Measurements from ENCODE around the gene MMP7.
A peak's percentile ranks its signal among the peaks of the same experiment; 100 is the strongest.

Gene MMP7, protein sequence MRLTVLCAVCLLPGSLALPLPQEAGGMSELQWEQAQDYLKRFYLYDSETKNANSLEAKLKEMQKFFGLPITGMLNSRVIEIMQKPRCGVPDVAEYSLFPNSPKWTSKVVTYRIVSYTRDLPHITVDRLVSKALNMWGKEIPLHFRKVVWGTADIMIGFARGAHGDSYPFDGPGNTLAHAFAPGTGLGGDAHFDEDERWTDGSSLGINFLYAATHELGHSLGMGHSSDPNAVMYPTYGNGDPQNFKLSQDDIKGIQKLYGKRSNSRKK

DNA sequence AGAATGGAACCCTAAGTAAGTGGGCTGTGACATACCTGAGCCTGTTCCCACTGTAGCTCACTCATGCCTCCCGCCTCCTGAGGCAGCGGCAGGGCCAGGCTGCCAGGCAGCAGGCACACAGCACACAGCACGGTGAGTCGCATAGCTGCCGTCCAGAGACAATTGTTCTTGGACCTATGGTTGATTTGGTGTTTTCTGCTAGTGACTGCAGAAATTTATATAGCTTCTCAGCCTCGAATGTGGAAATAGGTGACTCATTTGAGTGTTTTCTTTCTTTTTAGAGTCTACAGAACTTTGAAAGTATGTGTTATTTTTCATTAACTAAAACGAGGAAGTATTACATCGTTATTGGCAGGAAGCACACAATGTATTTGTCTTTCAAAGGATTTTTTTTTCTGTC is at the start of gene MMP7:
Gene MMP7 (minus strand): TSS at position 190 of the 400 bp plus-strand sequence. CDS start 47 bp downstream, at position 143.
- DNase-seq (ENCODE audit: low read depth): peak; percentile 69

DNA sequence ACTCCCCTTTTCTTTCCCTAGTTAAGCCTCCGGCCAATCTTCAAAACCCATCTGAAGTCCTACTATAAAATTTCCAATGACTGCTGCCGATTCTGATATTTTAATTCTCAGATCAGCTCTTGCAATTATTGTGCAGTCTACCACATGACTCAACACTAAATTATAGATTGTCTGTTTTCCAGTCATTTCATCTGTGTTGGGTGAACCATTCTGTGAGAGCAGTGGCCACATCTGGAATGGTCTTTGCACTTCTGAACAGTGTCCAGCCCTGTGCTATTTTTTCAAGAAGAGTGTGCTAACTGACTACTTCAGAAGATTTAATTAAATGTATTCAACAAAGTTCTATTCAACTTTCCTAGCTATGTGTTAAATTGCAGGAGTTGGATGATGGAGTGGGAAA is 47.2 kb upstream of the MMP7 start:
- no peak for DNase-seq (ENCODE audit: low read depth)

DNA sequence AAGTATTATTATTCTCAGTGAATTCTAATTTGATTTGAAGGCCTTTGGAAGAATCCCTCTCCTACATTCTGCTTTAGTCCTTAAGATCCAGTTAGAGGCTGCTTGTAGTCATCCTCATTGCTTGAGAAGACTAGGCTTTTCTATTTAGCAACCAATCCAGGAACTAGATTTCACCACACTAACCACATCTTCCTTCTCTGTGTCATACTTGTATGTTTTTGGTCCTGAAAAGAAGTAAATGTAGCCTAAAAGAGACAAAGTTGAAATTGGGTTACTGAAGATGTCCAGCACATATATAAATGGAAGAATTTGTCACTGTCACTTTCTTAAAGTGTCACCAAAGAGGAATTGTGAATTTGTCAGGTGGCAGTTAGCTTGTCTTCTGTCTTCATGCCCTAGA is 46.6 kb upstream of the MMP7 start:
- no peak for DNase-seq (ENCODE audit: low read depth)

DNA sequence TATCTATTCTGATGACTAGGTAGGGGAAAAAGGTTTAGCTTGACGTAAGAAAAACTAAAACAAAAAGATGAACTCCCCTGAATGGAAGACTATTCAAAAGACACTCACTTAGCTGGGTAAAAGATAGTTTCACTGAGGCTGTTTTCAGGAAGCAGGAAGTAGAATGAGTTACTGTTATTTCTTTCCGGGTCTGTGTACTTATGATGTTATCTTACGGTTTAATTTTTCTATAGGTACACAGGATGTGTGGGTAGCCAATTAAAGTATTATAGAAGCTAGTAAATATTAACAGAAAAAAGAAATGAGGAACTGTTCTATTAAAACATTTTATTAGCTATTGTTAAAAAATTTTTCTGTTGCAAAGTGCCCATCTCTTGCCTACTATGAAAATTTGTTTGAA is 45.8 kb upstream of the MMP7 start:
- no peak for DNase-seq (ENCODE audit: low read depth)

DNA sequence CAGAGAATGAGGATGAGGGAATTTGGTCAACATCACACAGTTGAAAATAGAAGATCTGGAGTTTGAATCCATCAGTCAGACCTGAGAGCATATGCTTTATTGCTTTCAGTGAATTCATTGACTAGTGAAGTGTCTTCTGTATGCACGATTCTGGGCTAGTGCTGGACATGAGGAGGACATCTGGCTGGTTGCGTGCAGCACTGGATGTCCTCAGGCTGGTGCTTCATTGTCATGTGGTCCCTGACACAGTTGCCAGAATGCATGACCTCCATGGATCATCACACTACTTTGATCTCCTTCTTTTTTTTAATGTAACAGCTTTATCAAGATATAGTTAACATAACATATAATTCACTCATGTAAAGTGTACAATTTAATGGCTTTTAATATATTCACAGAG is 44.5 kb upstream of the MMP7 start:
- DNase-seq (ENCODE audit: low read depth): no peak

DNA sequence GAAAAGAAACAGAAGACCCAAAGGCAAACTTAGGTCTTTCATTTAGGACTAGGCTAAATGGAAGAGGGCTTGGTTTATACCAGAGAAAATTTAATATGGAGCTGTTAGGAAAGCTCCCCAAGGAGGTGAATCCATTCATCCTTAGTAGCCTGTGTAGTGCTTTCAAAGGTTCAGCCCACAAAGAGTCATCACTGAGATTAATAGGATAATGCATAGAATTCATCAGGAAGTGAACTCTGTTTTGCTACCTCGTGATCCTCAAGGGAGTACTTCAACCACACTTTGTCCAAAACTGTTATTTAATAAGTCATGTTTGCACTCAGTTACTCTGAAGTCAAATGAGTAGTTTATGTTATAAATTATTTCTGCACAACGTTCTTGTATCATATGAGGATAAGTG is 43.3 kb upstream of the MMP7 start:
- no peak for DNase-seq (ENCODE audit: low read depth)

DNA sequence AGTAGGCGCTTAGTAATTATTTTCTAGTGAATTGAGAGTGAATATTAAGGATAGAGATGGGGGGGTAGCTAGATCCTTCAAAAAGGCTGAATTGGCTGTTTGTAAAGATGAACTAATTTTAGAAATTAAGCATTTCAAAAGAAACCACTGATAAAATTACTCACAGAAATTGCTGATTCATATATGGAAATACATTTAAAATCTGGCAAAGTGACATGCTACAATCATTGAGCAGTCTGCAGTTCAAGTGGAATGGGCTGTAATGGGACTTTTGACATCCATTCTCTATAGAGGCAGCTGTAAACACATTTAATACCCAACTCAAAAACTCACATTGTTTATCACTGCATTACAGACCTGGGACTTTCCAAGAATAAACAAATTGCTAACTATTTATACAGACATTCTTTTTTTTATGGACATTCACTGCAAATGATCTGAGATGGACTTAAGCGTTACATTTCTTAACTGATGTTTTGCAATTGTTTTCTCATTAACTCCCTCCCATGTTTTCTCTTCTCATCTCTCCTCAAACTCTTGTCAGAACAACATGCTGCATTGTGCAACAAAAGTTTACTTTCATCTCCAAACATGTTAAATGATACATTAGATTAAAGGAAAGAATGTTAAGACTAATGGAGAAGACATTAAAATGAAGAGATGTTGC is 42.1 kb upstream of the MMP7 start:
- no peak for DNase-seq (ENCODE audit: low read depth)

DNA sequence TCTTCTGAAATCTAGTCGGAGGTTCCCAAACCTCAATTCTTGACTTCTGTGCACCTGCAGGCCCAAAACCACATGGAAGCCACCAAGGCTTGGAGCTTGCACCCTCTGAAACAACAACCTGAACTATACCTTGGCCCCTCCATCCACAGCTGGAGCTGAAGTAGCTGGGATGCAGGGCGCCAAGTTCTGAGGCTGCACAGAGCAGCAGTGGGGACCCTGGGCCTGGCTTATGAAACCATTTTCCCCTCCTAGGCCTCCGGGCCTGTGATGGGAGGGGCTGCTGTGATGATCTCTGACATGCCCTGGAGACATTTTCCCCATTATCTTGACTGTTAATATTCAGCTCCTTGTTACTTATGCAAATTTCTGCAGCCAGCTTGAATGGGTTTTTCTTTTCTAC is 38.3 kb upstream of the MMP7 start:
- no peak for DNase-seq (ENCODE audit: low read depth)

DNA sequence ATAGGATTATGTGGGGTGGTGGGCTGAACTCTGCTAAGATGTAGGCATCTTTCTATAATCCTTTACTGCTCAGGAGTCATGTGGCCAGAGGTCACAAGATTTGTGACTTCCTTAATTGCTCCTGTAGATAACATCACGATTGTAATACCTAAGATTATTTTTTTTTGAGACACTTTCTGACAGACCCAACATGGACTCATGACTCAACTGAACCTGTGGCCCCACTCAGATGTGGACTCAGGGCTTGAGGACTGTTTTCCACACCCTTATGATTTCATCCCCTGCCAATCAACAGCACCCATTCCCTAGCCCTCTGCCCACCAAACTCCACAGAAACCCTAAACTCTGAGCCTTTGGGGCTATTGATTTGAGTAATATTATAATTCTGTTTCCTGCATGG is 35.6 kb upstream of the MMP7 start:
- no peak for DNase-seq (ENCODE audit: low read depth)

DNA sequence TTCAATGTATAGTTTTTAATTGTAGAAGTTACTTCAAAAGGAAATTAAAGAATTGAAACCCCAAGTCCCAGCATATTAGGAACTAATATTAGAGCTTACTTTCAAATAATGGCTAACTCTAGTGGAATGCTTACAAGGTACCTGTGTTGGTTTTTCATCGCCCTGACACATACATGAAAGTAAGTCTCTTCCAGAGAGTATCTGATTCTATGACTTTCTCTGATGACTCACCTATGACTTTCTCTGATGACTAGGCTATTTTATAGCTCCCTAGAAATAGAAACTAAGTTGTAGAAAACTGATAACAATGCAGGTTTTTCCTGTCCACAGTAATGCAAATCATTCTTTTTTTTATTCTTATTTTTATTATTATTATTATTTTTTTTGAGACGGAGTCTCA is 33.6 kb upstream of the MMP7 start:
- peak; percentile 96 for DNase-seq (ENCODE audit: low read depth)

DNA sequence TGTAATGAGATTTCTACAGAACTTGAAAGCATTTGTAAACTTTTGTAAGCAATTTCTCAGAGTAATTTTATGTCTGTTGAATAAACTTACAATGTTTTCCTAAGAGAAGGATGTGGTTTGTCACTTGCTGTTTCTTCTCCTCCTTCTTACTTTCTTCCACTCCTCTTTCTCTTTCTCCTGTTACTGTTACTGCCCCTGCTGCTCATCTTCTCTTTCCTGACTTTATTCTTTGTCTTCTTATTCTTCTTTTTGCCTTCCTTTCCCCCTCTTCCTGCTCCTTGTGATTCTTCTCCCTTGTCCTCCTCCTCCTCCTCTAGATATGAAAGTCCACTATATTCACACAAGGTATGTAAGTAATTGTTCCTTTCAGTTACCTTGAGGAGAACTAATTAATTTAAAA is 31.1 kb upstream of the MMP7 start:
- no peak for DNase-seq (ENCODE audit: low read depth)

DNA sequence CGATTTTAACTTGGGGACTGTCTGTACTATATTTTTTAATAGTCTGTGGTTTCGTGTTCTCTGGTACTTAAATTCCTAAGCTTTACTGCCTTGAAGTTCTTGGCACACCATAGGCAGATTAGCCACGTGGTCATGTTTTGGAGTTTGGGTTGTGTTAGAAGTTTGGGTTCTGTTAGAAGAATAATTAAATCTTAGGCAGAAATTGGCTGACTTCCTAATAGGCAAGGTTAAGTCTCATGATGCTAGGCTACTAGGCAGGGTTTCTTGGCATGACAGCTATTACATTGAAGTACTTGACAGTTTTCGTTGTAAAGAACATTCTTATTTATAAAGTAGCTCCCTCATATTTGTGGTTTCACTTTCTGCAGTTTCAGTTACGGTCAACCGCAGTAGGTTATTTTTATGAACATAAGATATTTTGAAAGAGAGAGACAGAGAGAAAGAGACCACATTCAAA is 30.0 kb upstream of the MMP7 start:
- peak; percentile 55 for DNase-seq (ENCODE audit: low read depth)

DNA sequence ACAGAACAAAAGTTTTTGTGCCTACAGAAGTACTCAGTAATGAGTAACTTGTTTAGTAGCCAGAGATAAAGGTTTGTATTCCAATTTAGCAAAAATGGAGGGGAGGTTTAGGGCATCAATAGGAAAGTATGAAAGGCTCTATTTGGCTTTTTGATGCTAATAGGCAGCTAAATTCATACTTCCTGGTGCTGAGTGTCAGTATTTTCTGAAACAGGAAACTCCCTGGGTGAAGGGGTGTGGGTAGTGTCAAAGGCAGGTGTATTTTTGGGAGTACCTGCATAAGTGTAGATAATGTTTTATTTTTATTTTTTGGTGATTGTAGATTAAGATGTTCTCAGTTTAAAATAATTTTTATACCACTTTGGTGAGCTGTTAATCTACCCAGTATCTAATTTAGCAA is 29.3 kb upstream of the MMP7 start:
- no peak for DNase-seq (ENCODE audit: low read depth)

DNA sequence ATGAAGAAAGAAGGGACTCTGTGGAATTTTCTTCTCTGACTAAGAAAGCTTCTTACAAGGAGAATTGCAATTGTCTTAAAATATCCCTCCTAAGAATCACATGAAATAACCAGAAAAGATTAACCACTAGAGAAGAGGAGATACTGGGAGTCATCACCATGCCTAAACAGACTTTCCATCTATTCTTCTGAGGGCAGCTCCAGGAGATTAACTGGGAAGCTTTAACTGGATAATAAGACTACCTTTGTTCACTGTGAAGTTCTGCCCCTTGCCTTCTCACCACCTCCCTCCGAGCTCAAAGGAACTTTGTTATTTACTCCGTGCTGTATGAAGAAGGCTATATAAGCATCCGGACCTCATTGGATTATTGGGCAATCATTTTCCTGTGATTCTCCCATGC is 24.5 kb upstream of the MMP7 start:
- DNase-seq (ENCODE audit: low read depth): no peak

DNA sequence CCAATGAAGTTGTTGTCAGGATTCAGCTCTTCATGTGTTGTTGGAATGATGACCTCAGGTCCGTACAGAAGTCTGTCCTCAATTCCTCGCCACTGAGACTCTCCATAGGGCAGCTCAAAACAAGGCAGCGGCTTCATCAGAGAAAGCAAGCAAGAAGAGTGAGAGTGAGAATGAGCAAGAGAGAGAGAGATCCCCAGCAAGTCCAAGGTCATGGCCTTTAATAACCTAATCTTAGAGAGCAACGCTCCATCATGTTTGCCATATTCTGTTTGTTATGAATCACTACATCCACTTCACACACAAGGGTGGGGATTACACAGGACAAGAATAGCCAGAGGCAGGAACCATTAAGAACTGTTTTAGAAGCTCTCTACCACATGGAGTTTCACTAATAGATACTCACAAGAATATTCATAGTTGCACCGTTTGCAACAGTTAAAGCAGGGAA is 23.3 kb upstream of the MMP7 start:
- no peak for DNase-seq (ENCODE audit: low read depth)

DNA sequence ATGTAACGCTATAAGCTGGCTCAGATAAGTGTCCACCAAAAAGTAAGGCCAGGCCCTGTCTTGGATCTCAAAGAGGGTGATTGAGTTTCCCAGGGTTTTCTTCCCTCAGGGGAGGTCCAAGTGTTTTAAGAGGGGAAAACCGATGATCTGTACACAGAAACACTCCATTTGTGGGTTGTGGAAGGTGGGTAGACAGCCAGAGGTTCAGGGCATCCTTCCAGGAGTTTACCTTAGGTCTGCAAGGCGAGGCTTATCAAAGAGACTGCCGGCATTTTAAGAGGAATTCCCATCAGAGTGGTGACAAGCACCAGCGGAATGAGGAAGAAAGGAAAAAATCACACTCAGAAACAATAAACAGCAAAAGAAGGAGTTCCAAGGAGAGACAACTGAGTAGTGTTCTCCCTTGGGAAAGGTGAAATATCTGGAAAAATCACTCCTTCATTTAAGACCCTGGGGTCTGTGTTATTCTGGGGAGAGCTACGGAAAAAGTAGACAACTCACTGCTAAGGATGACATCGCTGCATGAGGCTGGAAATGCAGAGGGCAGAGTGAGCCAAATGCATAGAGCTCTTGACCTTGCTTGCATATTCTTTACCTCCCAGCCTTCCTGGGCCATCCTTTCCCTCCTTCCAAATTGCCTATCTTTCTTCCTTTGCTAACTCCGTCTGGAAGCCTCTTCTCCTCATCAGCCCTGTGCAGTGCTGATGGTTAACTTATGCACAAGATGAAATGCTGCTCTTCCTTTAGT is 22.1 kb upstream of the MMP7 start:
- DNase-seq (ENCODE audit: low read depth): peak; percentile 28

DNA sequence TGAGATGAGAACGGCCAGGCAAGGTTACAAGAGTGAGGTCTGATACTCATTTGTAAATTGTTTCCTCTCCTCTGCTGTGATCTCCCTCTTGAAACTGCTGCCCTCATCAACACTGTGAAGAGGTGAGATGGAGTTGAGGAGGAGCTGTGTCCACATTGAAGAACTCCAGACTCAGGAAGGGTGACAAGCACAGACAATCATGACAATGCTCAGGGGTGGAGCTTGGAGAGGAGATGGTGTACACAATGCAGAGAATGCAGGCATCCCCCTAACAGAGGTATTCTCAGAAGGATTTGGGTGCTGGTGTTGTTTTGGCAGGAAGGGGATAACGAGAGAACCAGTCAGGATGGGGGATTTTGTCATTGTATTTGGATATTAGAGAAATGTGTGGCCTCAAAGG is 21.5 kb upstream of the MMP7 start:
- no peak for DNase-seq (ENCODE audit: low read depth)

DNA sequence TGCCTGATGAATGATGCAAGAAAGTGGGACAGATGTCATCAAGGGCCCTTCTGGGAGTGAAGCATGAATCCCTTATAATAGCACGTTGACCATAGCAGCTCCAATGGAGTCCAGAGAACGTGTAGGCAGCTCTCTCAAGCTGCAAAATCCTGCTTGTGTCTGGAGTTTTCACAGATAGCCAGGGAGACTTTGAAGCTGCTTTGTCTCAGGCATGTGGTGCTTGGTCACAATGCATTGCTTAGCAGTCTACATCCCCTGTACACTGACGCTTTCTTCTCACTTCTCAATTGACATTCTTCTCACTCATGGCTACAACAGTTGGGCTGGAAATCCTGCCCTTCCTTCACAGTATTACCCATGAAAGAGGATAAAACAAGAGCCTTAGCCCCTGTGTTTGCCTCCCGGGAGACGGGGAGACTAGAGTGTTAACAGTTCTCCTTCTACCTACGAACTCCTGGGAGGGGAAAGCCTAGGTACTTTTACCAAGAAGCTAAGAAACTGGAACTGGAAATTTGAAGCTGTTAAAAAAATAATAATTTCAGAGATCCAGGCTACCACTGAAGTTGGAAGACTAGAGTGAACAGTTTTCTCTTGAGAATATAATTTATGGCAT is 20.7 kb upstream of the MMP7 start:
- DNase-seq (ENCODE audit: low read depth): no peak

DNA sequence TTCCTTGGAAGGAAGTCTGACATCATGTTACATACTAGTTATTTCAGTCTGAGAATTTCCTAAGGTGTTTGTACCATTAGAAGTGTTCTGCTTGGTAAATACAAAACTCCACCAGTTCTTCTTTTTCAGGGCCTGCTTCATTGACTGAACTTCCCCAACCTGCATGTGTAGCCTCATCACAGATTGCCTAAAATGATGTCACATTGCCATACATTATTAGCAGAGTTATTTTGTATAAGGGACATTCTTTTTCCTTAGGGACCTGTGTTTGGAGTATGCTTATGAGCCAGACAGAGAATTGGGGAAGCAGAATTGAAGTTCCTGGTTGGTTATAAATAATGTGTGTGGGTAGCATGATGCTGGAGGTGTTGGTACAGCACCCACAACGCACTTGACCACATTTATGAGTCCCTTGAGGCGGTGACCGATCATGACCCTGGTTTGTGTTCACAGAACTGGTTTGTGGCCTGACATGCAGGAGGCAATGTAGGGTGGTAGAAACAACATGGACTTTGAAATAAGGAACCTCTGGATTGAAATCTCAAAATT is 16.4 kb upstream of the MMP7 start:
- no peak for DNase-seq (ENCODE audit: low read depth)

DNA sequence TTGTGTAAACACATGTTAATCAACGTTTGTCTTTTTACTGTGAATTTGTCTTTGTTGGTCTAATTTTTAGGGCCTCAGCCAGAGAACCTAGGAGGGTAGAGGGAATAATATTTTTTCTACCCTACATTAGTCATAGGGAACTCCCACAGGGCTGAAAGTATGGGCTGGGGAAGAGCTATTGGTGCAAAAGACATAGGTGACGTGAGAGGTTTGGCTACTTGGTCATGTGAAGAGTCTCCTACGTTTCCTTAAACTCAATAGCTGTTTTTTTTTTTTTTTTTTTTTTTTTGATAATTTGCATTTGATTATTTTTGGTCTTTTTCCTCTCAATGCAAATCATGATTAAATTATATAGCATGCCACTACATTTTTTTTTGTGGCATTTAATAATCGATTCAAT is 15.9 kb upstream of the MMP7 start:
- no peak for DNase-seq (ENCODE audit: low read depth)

DNA sequence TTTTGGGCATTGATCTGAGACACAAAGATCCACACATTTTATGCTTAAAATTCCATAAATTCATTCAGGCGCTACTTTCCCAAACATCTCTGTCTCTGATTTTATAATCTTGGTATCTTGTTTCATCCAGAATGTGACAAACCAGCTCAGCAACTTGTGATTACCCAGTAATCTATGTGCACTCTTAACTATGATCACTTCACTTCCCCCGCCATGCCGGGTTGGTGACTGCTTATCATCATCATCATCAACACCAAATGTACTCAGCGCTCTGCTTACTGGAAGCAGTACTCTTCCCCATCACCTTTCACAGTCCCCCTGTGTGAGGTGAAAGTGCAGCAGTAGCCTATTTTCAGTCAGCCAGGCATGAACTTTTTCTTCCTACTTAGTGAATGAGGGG is 15.2 kb upstream of the MMP7 start:
- no peak for DNase-seq (ENCODE audit: low read depth)

DNA sequence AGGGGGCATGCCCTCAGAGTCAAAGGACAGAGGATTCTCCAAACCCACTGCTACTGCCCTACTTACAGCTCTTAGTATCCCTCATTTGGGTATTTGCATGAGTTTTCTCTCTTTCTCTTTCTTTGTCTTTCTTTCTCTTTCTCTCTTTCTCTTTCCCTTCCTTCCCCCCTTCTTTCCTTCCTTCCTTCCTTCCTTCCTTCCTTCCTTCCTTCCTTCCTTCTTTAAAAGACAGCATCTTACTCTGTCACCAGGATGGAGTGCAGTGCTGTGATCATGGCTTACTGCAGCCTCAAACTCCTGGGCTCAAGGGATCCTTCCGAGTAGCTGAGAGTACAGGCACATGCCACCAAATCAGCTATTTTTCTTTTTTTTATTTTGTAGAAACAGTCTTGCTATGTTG is 14.0 kb upstream of the MMP7 start:
- DNase-seq (ENCODE audit: low read depth): no peak

DNA sequence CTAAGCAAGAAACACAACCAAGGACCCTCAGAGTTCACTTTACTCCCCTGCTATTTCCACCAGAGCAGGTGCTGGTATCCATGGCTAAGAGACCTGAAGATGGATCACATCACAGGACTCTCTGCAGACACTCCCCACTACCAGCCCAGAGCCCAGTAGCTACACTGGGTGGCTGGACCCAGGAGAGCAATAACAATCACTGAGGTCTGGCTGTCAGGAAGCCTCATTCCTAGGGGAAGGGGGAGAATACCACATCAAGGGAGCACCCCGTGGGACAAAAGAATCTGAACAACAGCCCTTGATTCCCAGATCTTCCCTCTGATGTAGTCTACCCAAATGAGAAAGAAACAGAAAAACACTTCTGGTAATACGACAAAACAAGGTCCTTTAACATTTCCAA is 9.0 kb upstream of the MMP7 start:
- DNase-seq (ENCODE audit: low read depth): no peak
